ENCODE results near the gene DDX54. TPM values are rescaled to one million over a fixed set of nuclear protein-coding genes. Genes with fewer than 3 reads are reported as not detected.

Gene DDX54
- total and polyA plus RNA-seq, 2 of the 8 experiments (the other 6 are each of a cell fraction or from before 2014, with no cell fraction given) = 64.9 to 113 TPM

DNA sequence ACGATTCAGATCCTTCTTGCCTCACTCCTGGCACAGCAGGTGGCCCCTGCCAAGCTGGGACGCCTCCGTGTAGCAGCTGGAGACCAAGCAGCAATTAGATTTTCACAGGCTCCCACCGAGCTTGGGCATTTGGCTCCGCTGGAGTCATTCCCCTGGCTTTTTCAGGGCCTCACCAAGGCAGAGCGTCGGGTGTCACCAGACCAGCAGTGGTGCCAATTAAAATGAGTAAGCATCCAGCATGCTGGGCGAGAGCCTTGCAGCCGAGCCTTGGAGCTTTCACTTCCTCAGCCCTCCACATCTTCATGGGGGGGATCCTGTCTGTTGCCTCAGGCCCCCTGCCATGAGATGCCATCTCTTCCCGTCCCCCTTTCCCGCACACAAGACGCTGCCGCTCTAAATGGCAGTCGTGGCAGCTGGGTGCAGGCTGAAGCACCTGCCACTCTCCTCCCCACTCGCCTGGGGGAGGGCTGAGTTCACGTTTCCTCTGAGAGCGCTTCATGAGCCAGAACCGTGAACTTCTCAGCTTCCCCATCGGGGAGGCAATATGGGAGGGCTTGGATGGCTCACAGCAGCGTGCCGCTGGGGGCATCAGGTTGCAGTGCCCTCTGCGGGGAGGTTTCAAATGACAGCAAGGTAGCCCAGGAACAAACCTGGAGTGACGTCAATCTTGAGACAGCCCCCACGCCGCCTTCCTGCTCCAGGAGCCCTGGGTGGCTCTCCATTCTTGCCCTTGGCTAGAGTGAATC is 47.7 kb upstream of the DDX54 start:
- Histone ChIP-seq H3K27me3 (replicated peaks in 1 of 4; ENCODE audit: control insufficient read depth in 3 of 4, extremely low read depth in 1 of 4, insufficient read depth in 3 of 4, low read length in 3 of 4) (no peaks in the 10 kb centered on the region; a peak in 1 of 7 replicates), H3K9ac (replicated peaks in 1 of 4; ENCODE audit: extremely low read depth in 1 of 4, low read depth in 3 of 4, low read length in 3 of 4) (no peak overlapping the region), H3K4me3 (ENCODE audit: extremely low read depth in 1 of 4, insufficient read depth in 2 of 4, low read depth in 3 of 4, low read length in 4 of 4) (peak overlapping the region in 2 of 4 experiments; percentile 1 to 29; a peak in 2 of 8 replicates), H3K79me2 (ENCODE audit: control insufficient read depth in 1 of 2, insufficient read depth in 2 of 2, low read length in 2 of 2) (no peaks in the 10 kb centered on the region), H3K23ac (ENCODE audit: insufficient read length) (no peak overlapping the region), H4K8ac (ENCODE audit: extremely low read depth, insufficient read depth, low read length) (no peak overlapping the region; the same call in 1 of the 2 replicates), H3K4ac (replicated peaks; ENCODE audit: insufficient read length, low read depth, low read length) (peak overlapping the region; percentile 48), H4K5ac (ENCODE audit: insufficient read length, low read depth, low read length) (peak overlapping the region; percentile 34), H4K20me1 (replicated peaks in 1 of 2; ENCODE audit: control insufficient read depth in 1 of 2, insufficient read depth in 2 of 2, low read length in 2 of 2) (peaks cover 0 to 2% of the 10 kb centered on the region in 2 experiments), H3K18ac (ENCODE audit: extremely low read depth, low read length) (peak overlapping the region; percentile 89), H2BK12ac (ENCODE audit: low read depth, low read length) (peak overlapping the region; percentile 86), H3K36me3 (ENCODE audit: control insufficient read depth in 2 of 4, insufficient read depth in 4 of 4, low read length in 3 of 4) (peaks cover 0 to 15% (median 7%) of the 10 kb centered on the region in 4 experiments; a peak in 4 of 8 replicates), H3K9me3 (ENCODE audit: insufficient read depth in 2 of 2, low read depth in 1 of 2, low read length in 1 of 2) (no peaks in the 10 kb centered on the region; a peak in 1 of 4 replicates), H3K4me1 (replicated peaks in 1 of 4; ENCODE audit: control insufficient read depth in 3 of 4, insufficient read depth in 4 of 4, low read length in 3 of 4) (peaks cover 9 to 20% (median 20%) of the 10 kb centered on the region in 4 experiments), H3K23me2 (ENCODE audit: low read depth, low read length) (no peaks in the 10 kb centered on the region; the same call in 1 of the 2 replicates), H2BK15ac (ENCODE audit: low read length) (no peak overlapping the region; the same call in 1 of the 2 replicates), H2BK20ac (ENCODE audit: low read length) (no peak overlapping the region), H2AFZ (ENCODE audit: low read length) (no peak overlapping the region), H3K79me1 (ENCODE audit: low read depth, low read length) (no peaks in the 10 kb centered on the region), H4K91ac (replicated peaks; ENCODE audit: insufficient read length, low read length) (peak overlapping the region; percentile 61), H3K56ac (replicated peaks; ENCODE audit: insufficient read length, low read depth, low read length) (no peak overlapping the region), H3K4me2 (ENCODE audit: insufficient read depth in 1 of 2, low read depth in 2 of 2, low read length in 2 of 2) (peak overlapping the region; percentile 33 to 55), H3K14ac (ENCODE audit: insufficient read length) (no peak overlapping the region), H2AK5ac (ENCODE audit: low read depth, low read length) (0 out of 2 replicates have a peak overlapping the region, but pooled peaks have one; percentile 42), H3K27ac (ENCODE audit: low read depth, low read length) (peak overlapping the region; percentile 63; the same call in 1 of the 2 replicates), H2BK5ac (ENCODE audit: low read depth, low read length) (peak overlapping the region; percentile 88), H2BK120ac (replicated peaks; ENCODE audit: low read depth, low read length) (peak overlapping the region; percentile 16)
- DNase-seq (ENCODE audit: low read depth in 1 of 2, low spot score in 2 of 2) = peak in 1 of 2 experiments; percentile 72
- WGBS, 2 experiments (ENCODE audit: extremely low coverage in 1 of 2, insufficient coverage in 1 of 2, insufficient read length in 1 of 2, insufficient replicate concordance in 2 of 2, low coverage in 1 of 2, low lambda C conversion rate in 2 of 2, missing lambda C conversion rate in 1 of 2) = 41% methylated on average over 25 of the region's 25 CpGs; no CpG with 5 or more reads in 1 of the 2 experiments
- ChIA-PET CTCF (ENCODE audit: partially characterized antibody) (interaction anchor here (0.7 to 1.9 kb wide), 11 partner anchors 10 to 191 kb away, joined by 3 to 9 read pairs (median 3); no protein-coding TSS in a partner anchor), POLR2A (ENCODE audit: partially characterized antibody) (interaction anchor here (0.8 to 2.5 kb wide), 7 partner anchors 11 to 65 kb away, joined by 3 to 32 read pairs (median 3); partner anchors contain the start of genes DDX54, RITA1 and TPCN1)
- no peak for FAIRE-seq
- TF ChIP-seq YY1 (IDR thresholded peaks at IDR 0.05; ENCODE audit: low read depth, low read length) (0 out of 2 replicates have a peak, but pooled peaks have one; percentile 35), GTF2F1 (IDR thresholded peaks at IDR 0.05; ENCODE audit: borderline replicate concordance, low read depth, low read length) (no peak), SP4 (IDR thresholded peaks at IDR 0.05; ENCODE audit: low read length) (no peak), KDM5A (IDR thresholded peaks at IDR 0.05; ENCODE audit: low read length) (no peak), HDAC2 (IDR thresholded peaks at IDR 0.05; ENCODE audit: borderline replicate concordance in 1 of 2, low read depth in 2 of 2, low read length in 2 of 2) (no peak), SP2 (IDR thresholded peaks at IDR 0.05; ENCODE audit: low read length) (no peak), POLR2A (IDR thresholded peaks at IDR 0.05; ENCODE audit: control extremely low read depth in 1 of 2, low read depth in 2 of 2, low read length in 2 of 2) (no peak), CHD1 (IDR thresholded peaks at IDR 0.05; ENCODE audit: low read depth, low read length) (no peak), EGR1 (IDR thresholded peaks at IDR 0.05; ENCODE audit: borderline replicate concordance, low read depth, low read length) (no peak)
- TF ChIP-seq, protein P1, sequence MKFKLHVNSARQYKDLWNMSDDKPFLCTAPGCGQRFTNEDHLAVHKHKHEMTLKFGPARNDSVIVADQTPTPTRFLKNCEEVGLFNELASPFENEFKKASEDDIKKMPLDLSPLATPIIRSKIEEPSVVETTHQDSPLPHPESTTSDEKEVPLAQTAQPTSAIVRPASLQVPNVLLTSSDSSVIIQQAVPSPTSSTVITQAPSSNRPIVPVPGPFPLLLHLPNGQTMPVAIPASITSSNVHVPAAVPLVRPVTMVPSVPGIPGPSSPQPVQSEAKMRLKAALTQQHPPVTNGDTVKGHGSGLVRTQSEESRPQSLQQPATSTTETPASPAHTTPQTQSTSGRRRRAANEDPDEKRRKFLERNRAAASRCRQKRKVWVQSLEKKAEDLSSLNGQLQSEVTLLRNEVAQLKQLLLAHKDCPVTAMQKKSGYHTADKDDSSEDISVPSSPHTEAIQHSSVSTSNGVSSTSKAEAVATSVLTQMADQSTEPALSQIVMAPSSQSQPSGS (IDR thresholded peaks at IDR 0.05; ENCODE audit: low read length) = no peak; the same call in 1 of the 2 replicates
